ENCODE results near the gene UGT1A1. TPM values are rescaled to one million over a fixed set of nuclear protein-coding genes. Genes with fewer than 3 reads are reported as not detected.
"Not testable (repeated sequence)": the region's sequence is repeated elsewhere in the genome, so short reads cannot be mapped to it uniquely, and the experiment has no call there.

The UGT1A1 gene
- total RNA-seq = not detected

GRCh38 chr2:233760043-233760442 is at the start of gene UGT1A1:
UGT1A1 (plus strand) TSS chr2:233760270; CDS start chr2:233760288, 18 bp downstream.
- ChIA-PET POLR2A (no interaction called here), CTCF (no interaction called here)

GRCh38 chr2:233711312-233712008 is 48.6 kb upstream of the UGT1A1 start:
- ChIA-PET POLR2A (no interaction called here), CTCF (interaction anchor here (1.0 to 1.5 kb wide), 3 partner anchors 12 to 27 kb away, joined by 3 to 4 read pairs (median 3); no protein-coding TSS in a partner anchor)

GRCh38 chr2:233712611-233713261 is 47.3 kb upstream of the UGT1A1 start, which contains the start of gene UGT1A5:
UGT1A5 (plus strand) TSS chr2:233712907; CDS start chr2:233712992, 85 bp downstream.
- ChIA-PET POLR2A (no interaction called here), CTCF (no interaction called here)

- ChIA-PET CTCF (no interaction called here), POLR2A (no interaction called here)
Observed at GRCh38 chr2:233713262-233713615, 46.8 kb upstream of the UGT1A1 start.

GRCh38 chr2:233714121-233714520 is 45.9 kb upstream of the UGT1A1 start:
- POLR2A ChIA-PET = no interaction called here
- CTCF ChIA-PET = no interaction called here

- CTCF ChIA-PET = no interaction called here
Observed at GRCh38 chr2:233718552-233718951, 41.5 kb upstream of the UGT1A1 start, which contains the start of gene UGT1A4. UGT1A4 (plus strand) TSS chr2:233718736; CDS start chr2:233718821, 85 bp downstream.

GRCh38 chr2:233728723-233729301 is 31.3 kb upstream of the UGT1A1 start, which contains the start of gene UGT1A3:
UGT1A3 (plus strand) TSS chr2:233729042; CDS start chr2:233729127, 85 bp downstream.
- ChIA-PET CTCF (no interaction called here), POLR2A (no interaction called here)

More at GRCh38 chr2:233718552-233718951, 41.5 kb upstream of the UGT1A1 start, which contains the start of gene UGT1A4:
- POLR2A ChIA-PET = no interaction called here

- CTCF ChIA-PET = not testable (repeated sequence)
- POLR2A ChIA-PET = interaction anchor here (0.6 kb wide), 1 partner anchor 779 kb away, joined by 5 read pairs; no protein-coding TSS in a partner anchor
Observed at GRCh38 chr2:233736868-233737653, 23.0 kb upstream of the UGT1A1 start.

- CTCF ChIA-PET = no interaction called here
- POLR2A ChIA-PET = no interaction called here
Observed at GRCh38 chr2:233740870-233741269, 19.2 kb upstream of the UGT1A1 start.

- ChIA-PET CTCF (no interaction called here), POLR2A (no interaction called here)
Observed at GRCh38 chr2:233743464-233744259, 16.4 kb upstream of the UGT1A1 start.

- ChIA-PET POLR2A (interaction anchor here (0.6 kb wide), 1 partner anchor 31 kb away, joined by 5 read pairs; no protein-coding TSS in a partner anchor), CTCF (no interaction called here)
Observed at GRCh38 chr2:233745073-233745755, 14.9 kb upstream of the UGT1A1 start.

- CTCF ChIA-PET = not testable (repeated sequence)
- POLR2A ChIA-PET = interaction anchor here (0.6 kb wide), 1 partner anchor 30 kb away, joined by 5 read pairs; no protein-coding TSS in a partner anchor
Observed at GRCh38 chr2:233745838-233746237, 14.2 kb upstream of the UGT1A1 start.

GRCh38 chr2:233746475-233747282 is 13.4 kb upstream of the UGT1A1 start:
- POLR2A ChIA-PET = no interaction called here
- CTCF ChIA-PET = no interaction called here

GRCh38 chr2:233747283-233747544 is 12.9 kb upstream of the UGT1A1 start:
- CTCF ChIA-PET = no interaction called here

GRCh38 chr2:233750689-233751088 is 9.4 kb upstream of the UGT1A1 start:
- CTCF ChIA-PET, POLR2A ChIA-PET: not testable (repeated sequence)

More at GRCh38 chr2:233747283-233747544, 12.9 kb upstream of the UGT1A1 start:
- POLR2A ChIA-PET = no interaction called here

- POLR2A ChIA-PET, CTCF ChIA-PET: not testable (repeated sequence)
Observed at GRCh38 chr2:233751212-233752009, 8.7 kb upstream of the UGT1A1 start.

GRCh38 chr2:233754872-233755611 is 5.0 kb upstream of the UGT1A1 start:
- ChIA-PET POLR2A (no interaction called here), CTCF (no interaction called here)

All from activated CD8-positive, alpha-beta memory T cell treated with anti-CD3 and anti-CD28 coated beads for 36 hours (primary cell).